Left lung (tissue), 10 donors: ENCODE results near the gene CHD5. TPM values are rescaled to one million over a fixed set of nuclear protein-coding genes. Genes with fewer than 3 reads are reported as not detected.
"Not testable (repeated sequence)": the region's sequence is repeated elsewhere in the genome, so short reads cannot be mapped to it uniquely, and the experiment has no call there.

Experiments
- ATAC-seq: fragments of 200-7000 bp; cut with Tn5 transposase; one replicate; pipeline ENCODE4 v1.9.1; 2020; ENCODE audit warnings: moderate library complexity
- DNase-seq, 4 donors: peaks; one replicate each; pipeline ENCODE4 v3.0.0-alpha.2; 2013 to 2020
- H3K27ac ChIP-seq, 2 donors: fragments of 200-600 bp; sonication (generic) in 1 of 2; one replicate each; pipeline versions ENCODE4 v1.5.0 to v1.8.0; 2020 to 2021
- H3K27me3 ChIP-seq, 2 donors: fragments of 200-600 bp; sonication (generic) in 1 of 2; one replicate each; pipeline versions ENCODE4 v1.5.0 to v1.8.0; 2020 to 2021
- H3K36me3 ChIP-seq, 2 donors: fragments of 200-600 bp; sonication (generic) in 1 of 2; one replicate each; pipeline versions ENCODE4 v1.5.0 to v1.8.0; 2020 to 2021
- H3K4me1 ChIP-seq, 2 donors: fragments of 200-600 bp; one replicate each; pipeline ENCODE4 v1.8.0; 2021
- H3K4me3 ChIP-seq, 2 donors: fragments of 200-600 bp; sonication (generic) in 1 of 2; one replicate each; pipeline versions ENCODE4 v1.5.0 to v1.8.0; 2020 to 2021; ENCODE audit warnings: mild to moderate bottlenecking in 1 of 2
- H3K9me3 ChIP-seq, 2 donors: fragments of 200-600 bp; sonication (generic) in 1 of 2; one replicate each; pipeline versions ENCODE4 v1.5.0 to v1.8.0; 2020 to 2021
- CTCF ChIP-seq, 2 donors: fragments of 200-600 bp; sonication (generic) in 1 of 2; IDR thresholded peaks; one replicate each; pipeline versions ENCODE4 v1.5.0 to v1.8.0; 2021; ENCODE audit warnings: antibody characterized with exemption in 2 of 2
- intact Hi-C, 2 donors: fragments of 100-400 bp; cut with DNase I; formaldehyde crosslinking; loops; one replicate each; pipeline versions ENCODE4 v1.11.2 to v1.14.2; 2022
- polyA plus RNA-seq, 6 donors: library from polyadenylated mRNA; unstranded; fragments of 120-200 nt; gene quantifications; one replicate each; pipeline ENCODE4 v1.2.1, GENCODE V29; 2013; ENCODE audit not compliant: insufficient read length in 6 of 6
- total RNA-seq, 2 donors: library from RNA; stranded (reverse); fragmentation: NEBNext Ultra II Directional; extraction: Animal tissue kit (Norgen Biotek cat#: 25700); gene quantifications; one replicate each; pipeline ENCODE4 v1.2.1, GENCODE V29; 2021
- donor health status: DM: no; HTN: yes; CAD: no.
- donor health status: DM: no; HTN: no; CAD: no.

The CHD5 gene
- total and polyA plus RNA-seq, 8 donors: 0.03 to 0.36 (median 0.13) TPM

- peaks cover 0 to 46% of the 10 kb centered on the region in 2 donors for H3K36me3 ChIP-seq
- no peaks in the 10 kb centered on the region for H3K9me3 ChIP-seq
- no peak overlapping the region for H3K4me3 ChIP-seq
- intact Hi-C loops: no loop called here
- ATAC-seq: no peak
- H3K27ac ChIP-seq: no peak overlapping the region
- no peak for TF ChIP-seq CTCF (IDR thresholded peaks at IDR 0.05)
- no peaks in the 10 kb centered on the region for H3K4me1 ChIP-seq
- H3K27me3 ChIP-seq: peaks cover 0 to 7% of the 10 kb centered on the region in 2 donors
- DNase-seq: no peak
Observed at GRCh38 chr1:6068932-6069331, 111.2 kb downstream of the CHD5 start.

DNA sequence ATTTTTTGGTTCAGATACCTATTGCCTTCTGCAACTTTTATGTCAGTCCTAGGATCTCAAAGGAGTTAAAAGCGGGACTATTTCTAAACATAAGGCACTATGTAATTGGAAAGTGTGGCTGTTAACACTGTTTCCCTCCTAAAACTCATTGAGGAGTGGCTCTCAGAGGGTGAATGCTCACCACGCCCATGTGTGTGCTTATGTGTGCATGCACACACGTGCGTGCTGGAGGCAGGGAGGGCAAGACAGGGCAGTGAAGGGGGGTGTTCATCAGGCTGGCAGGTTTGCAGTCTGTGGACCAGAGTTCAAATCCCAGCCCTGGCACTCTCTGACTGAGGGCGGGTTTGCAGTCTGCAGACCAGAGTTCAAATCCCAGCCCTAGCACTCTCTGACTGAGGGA, 112.0 kb downstream of the CHD5 start:
- DNase-seq: no peak
- Histone ChIP-seq H3K9me3 (no peaks in the 10 kb centered on the region), H3K36me3 (peaks cover 0 to 38% of the 10 kb centered on the region in 2 donors), H3K27ac (no peak overlapping the region), H3K4me1 (no peaks in the 10 kb centered on the region), H3K27me3 (peaks cover 0 to 7% of the 10 kb centered on the region in 2 donors), H3K4me3 (no peak overlapping the region)
- intact Hi-C loops: no loop called here
- no peak for TF ChIP-seq CTCF (IDR thresholded peaks at IDR 0.05)
- no peak for ATAC-seq

DNA sequence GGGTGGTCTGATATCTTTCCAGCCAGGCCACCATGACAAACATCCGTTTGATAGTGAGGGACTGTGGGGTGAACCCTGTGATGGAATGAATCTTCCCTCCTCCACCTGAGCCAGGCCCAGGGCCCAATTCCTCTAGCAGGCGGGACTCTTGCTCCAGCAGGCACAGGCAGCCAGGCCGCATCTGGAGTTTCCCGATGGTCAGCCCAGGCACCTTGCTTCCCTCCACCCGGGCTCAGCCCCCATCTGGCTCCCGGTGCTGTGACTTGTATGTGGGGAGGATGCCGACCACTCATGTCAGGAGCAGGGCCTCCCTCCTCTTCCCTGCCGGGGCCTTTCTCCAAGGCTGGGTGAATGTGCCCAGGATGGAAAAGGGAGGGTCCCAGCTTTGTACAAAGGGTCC, 113.4 kb downstream of the CHD5 start:
- H3K4me1 ChIP-seq: no peaks in the 10 kb centered on the region
- no peak overlapping the region for H3K27ac ChIP-seq
- H3K9me3 ChIP-seq: no peaks in the 10 kb centered on the region
- ATAC-seq (no peak), DNase-seq (peak in 1 of 4 donors; percentile 61)
- intact Hi-C loops: no loop called here
- peaks cover 0 to 26% of the 10 kb centered on the region in 2 donors for H3K36me3 ChIP-seq
- TF ChIP-seq CTCF (IDR thresholded peaks at IDR 0.05): no peak
- peaks cover 0 to 7% of the 10 kb centered on the region in 2 donors for H3K27me3 ChIP-seq
- no peak overlapping the region for H3K4me3 ChIP-seq

DNA sequence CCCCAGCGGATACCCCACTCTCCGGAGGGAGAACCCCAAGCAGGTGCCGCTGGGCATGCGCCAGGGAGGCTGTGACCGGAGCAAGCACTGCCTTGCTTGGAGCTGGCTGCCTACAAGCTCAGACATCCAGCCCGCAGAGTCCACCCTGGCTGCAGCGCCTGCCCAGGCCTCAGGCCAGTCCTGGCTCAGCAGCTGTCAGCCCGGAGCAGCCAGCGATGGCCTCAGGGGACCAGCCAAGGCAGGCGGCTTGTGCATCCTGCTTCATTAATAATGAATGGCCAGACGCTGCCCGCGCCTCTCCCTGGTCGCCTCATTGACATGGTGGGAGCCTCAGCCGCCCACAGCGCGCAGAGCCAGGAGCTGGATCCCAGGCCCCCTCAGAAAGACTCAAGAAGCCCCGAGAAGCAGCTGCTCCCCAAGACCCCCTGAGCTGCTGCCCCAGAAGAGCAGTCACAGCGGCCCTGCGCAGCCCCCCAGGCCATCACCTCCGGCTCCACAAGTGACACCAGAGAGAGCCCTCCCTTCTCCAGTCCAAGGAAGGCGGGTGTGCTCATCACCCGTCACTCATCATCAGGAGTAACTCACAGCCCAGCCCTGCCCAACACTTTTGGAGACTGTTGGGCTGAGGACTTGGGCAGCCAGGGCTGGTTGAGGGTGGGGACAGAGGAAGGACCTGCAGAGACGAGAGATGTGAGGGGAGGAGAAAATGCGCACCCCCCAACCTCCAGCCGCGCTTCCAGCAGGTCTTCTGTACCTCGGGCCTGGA, 114.8 kb downstream of the CHD5 start:
- no peak for TF ChIP-seq CTCF (IDR thresholded peaks at IDR 0.05)
- intact Hi-C loops: no loop called here
- Histone ChIP-seq H3K9me3 (no peaks in the 10 kb centered on the region), H3K27me3 (peaks cover 0 to 7% of the 10 kb centered on the region in 2 donors), H3K4me1 (no peaks in the 10 kb centered on the region), H3K36me3 (peaks cover 0 to 37% of the 10 kb centered on the region in 2 donors), H3K4me3 (no peak overlapping the region), H3K27ac (no peak overlapping the region)
- peak in 1 of 4 donors; percentile 77 for DNase-seq
- ATAC-seq: no peak

DNA sequence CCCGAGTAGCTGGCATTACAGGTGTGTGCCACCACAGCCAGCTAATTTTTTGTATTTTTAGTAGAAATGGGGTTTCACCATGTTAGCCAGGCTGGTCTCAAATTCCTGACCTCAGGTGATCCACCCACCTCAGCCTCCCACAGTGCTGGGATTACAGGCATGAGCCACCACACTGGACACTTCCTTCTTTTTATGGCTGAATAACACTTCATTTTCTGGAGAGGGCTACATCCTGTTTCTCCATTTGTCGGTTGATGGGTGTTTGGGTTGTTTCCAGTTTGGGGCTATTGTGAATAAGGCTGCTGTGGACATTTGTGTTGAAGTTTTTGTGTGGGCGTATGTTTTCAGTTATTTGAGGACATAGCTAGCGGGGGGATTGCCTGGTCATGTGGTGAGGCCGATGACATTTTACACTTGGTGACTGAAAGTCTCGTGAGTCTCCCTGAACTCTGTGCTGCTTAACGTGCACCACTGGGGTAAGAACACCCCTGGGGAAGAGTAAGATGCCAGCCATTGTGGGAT, 116.5 kb downstream of the CHD5 start:
- H3K27me3 ChIP-seq, H3K27ac ChIP-seq, H3K4me3 ChIP-seq, H3K9me3 ChIP-seq, intact Hi-C loops, DNase-seq, H3K4me1 ChIP-seq: not testable (repeated sequence)
- ATAC-seq: peak; percentile 34
- H3K36me3 ChIP-seq: peaks cover 0 to 45% of the 10 kb centered on the region in 2 donors
